H9 (cell line): Measurements from ENCODE around the gene NAGPA. TPM values are rescaled to one million over a fixed set of nuclear protein-coding genes. Genes with fewer than 3 reads are reported as not detected.

Experiments used
- DNase-seq: peaks from one replicate; pipeline ENCODE4 v3.0.0-alpha.2; 2017
- H2AFZ ChIP-seq: one replicate; pipeline ENCODE4 v1.6.1; 2013; ENCODE audit warnings: mild to moderate bottlenecking, low read length, control low read depth, moderate library complexity
- H2AK5ac ChIP-seq: 2 replicates; pipeline ENCODE4 v1.6.1; 2013; ENCODE audit warnings: low read length, control low read depth, mixed read lengths; ENCODE audit not compliant: insufficient read length
- H2BK120ac ChIP-seq: one replicate; pipeline ENCODE4 v1.6.1; 2013; ENCODE audit warnings: low read depth, mild to moderate bottlenecking, low read length, control low read depth, inconsistent platforms; ENCODE audit not compliant: poor library complexity, severe bottlenecking
- H2BK12ac ChIP-seq: 2 replicates; pipeline ENCODE4 v1.6.1; 2013; ENCODE audit warnings: low read length, control low read depth, mixed read lengths, low read depth; ENCODE audit not compliant: insufficient read length
- H2BK15ac ChIP-seq: 2 replicates; pipeline ENCODE4 v1.6.1; 2013; ENCODE audit warnings: low read depth, low read length, control low read depth
- H2BK20ac ChIP-seq: one replicate; pipeline ENCODE4 v1.6.1; 2013; ENCODE audit warnings: low read depth, mild to moderate bottlenecking, low read length, control low read depth, inconsistent platforms; ENCODE audit not compliant: poor library complexity, severe bottlenecking
- H2BK5ac ChIP-seq: 2 replicates; pipeline ENCODE4 v1.6.1; 2013; ENCODE audit warnings: low read length, control low read depth, mixed read lengths; ENCODE audit not compliant: insufficient read length
- H3K14ac ChIP-seq: 2 replicates; pipeline ENCODE4 v1.6.1; 2013; ENCODE audit warnings: low read length, control low read depth; ENCODE audit not compliant: insufficient read depth
- H3K18ac ChIP-seq: 2 replicates; pipeline ENCODE4 v1.6.1; 2013; ENCODE audit warnings: low read depth, mild to moderate bottlenecking, mixed read lengths, low read length, control low read depth; ENCODE audit not compliant: insufficient read length
- H3K23ac ChIP-seq: 2 replicates; pipeline ENCODE4 v1.6.1; 2013; ENCODE audit warnings: low read length, control low read depth, mixed read lengths, low read depth; ENCODE audit not compliant: insufficient read length
- H3K23me2 ChIP-seq: 2 replicates; pipeline ENCODE4 v1.6.1; 2013; ENCODE audit warnings: low read depth, mild to moderate bottlenecking, mixed read lengths, low read length, control low read depth; ENCODE audit not compliant: insufficient read length, poor library complexity, severe bottlenecking
- H3K27ac ChIP-seq: 2 replicates; pipeline ENCODE4 v1.5.1; 2013; ENCODE audit warnings: low read length, control low read depth, mixed read lengths, low read depth; ENCODE audit not compliant: insufficient read length
- H3K27me3 ChIP-seq: 2 replicates; pipeline ENCODE4 v1.6.1; 2013; ENCODE audit warnings: low read length, control low read depth, inconsistent platforms; ENCODE audit not compliant: insufficient read depth
- H3K4ac ChIP-seq: 2 replicates; pipeline ENCODE4 v1.6.1; 2013; ENCODE audit warnings: low read depth, mild to moderate bottlenecking, control low read depth, inconsistent platforms, low read length, moderate library complexity
- H3K4me1 ChIP-seq: 2 replicates; pipeline ENCODE4 v1.6.1; 2013; ENCODE audit warnings: low read length, control low read depth, inconsistent platforms; ENCODE audit not compliant: insufficient read depth
- H3K4me2 ChIP-seq: 2 replicates; pipeline ENCODE4 v1.6.1; 2013; ENCODE audit warnings: low read length, control low read depth, mixed read lengths; ENCODE audit not compliant: insufficient read length, insufficient read depth
- H3K56ac ChIP-seq: 2 replicates; pipeline ENCODE4 v1.6.1; 2013; ENCODE audit warnings: low read depth, mild to moderate bottlenecking, mixed read lengths, low read length, control low read depth; ENCODE audit not compliant: insufficient read length
- H3K79me1 ChIP-seq: 2 replicates; pipeline ENCODE4 v1.6.1; 2013; ENCODE audit warnings: low read depth, mild to moderate bottlenecking, moderate library complexity, low read length, control low read depth, inconsistent platforms; ENCODE audit not compliant: insufficient read depth, poor library complexity, severe bottlenecking
- H3K79me2 ChIP-seq: 2 replicates; pipeline ENCODE4 v1.6.1; 2013; ENCODE audit warnings: low read length, control low read depth, inconsistent platforms; ENCODE audit not compliant: insufficient read depth
- H3K9ac ChIP-seq: 2 replicates; pipeline ENCODE4 v1.6.1; 2013; ENCODE audit warnings: low read length, control low read depth, mixed read lengths; ENCODE audit not compliant: insufficient read length; ENCODE audit errors: extremely low read depth
- H3K9me3 ChIP-seq: one replicate; pipeline ENCODE4 v1.6.1; 2013; ENCODE audit warnings: low read depth, low read length, inconsistent platforms; ENCODE audit not compliant: control insufficient read depth
- H3T11ph ChIP-seq: one replicate; pipeline ENCODE4 v1.6.1; 2013; ENCODE audit warnings: mild to moderate bottlenecking, low read length, control low read depth, inconsistent platforms
- H4K20me1 ChIP-seq: one replicate; pipeline ENCODE4 v1.6.1; 2013; ENCODE audit not compliant: control insufficient read depth, insufficient read length, insufficient read depth
- H4K5ac ChIP-seq: 2 replicates; pipeline ENCODE4 v1.6.1; 2013; ENCODE audit warnings: low read depth, mild to moderate bottlenecking, mixed read lengths, low read length, control low read depth; ENCODE audit not compliant: insufficient read length
- H4K8ac ChIP-seq: replicated peaks from 2 replicates; pipeline ENCODE4 v1.6.1; 2013; ENCODE audit warnings: low read length, control low read depth, mixed read lengths, low read depth; ENCODE audit not compliant: insufficient read length
- H4K91ac ChIP-seq: 2 replicates; pipeline ENCODE4 v1.6.1; 2013; ENCODE audit warnings: low read depth, mild to moderate bottlenecking, moderate library complexity, mixed read lengths, low read length, control low read depth; ENCODE audit not compliant: insufficient read length
- H3K27ac Mint-ChIP-seq, 3 experiments: 2 replicates in 2 of 3; 3 replicates in 1 of 3; pipeline ENCODE4 v1.8.0; 2020 to 2021; ENCODE audit warnings: mixed read lengths in 3 of 3, mild to moderate bottlenecking in 1 of 3, moderate library complexity in 1 of 3
- H3K27me3 Mint-ChIP-seq: 2 replicates; pipeline ENCODE4 v1.8.0; 2021; ENCODE audit warnings: low read depth, mild to moderate bottlenecking, moderate library complexity, mixed read lengths
- H3K36me3 Mint-ChIP-seq, 3 experiments: 2 replicates in 2 of 3; 3 replicates in 1 of 3; pipeline ENCODE4 v1.8.0; 2020 to 2021; ENCODE audit warnings: low read depth in 3 of 3, mixed read lengths in 3 of 3; ENCODE audit not compliant: insufficient read depth in 1 of 3
- H3K4me1 Mint-ChIP-seq, 2 experiments: 2 replicates each; pipeline ENCODE4 v1.8.0; 2020; ENCODE audit warnings: mixed read lengths in 2 of 2
- H3K4me3 Mint-ChIP-seq, 2 experiments: 2 replicates in 1 of 2; 3 replicates in 1 of 2; pipeline ENCODE4 v1.8.0; 2020 to 2021; ENCODE audit warnings: mild to moderate bottlenecking in 2 of 2, mixed read lengths in 2 of 2, moderate library complexity in 1 of 2
- H3K9me3 Mint-ChIP-seq, 2 experiments: 2 replicates in 1 of 2; 3 replicates in 1 of 2; pipeline ENCODE4 v1.8.0; 2020; ENCODE audit warnings: mild to moderate bottlenecking in 2 of 2, mixed read lengths in 2 of 2, moderate library complexity in 1 of 2
- WGBS: extraction: QIAGEN DNeasy Blood & Tissue Kit; methylation state at CpG from one replicate; pipeline ENCODE4 v1.1.7; 2013; ENCODE audit warnings: missing lambda C conversion rate, low lambda C conversion rate, mixed read lengths; ENCODE audit not compliant: insufficient read length; ENCODE audit errors: extremely low coverage; 5-methylcytosine and 5-hydroxymethylcytosine counted together
- total RNA-seq: library from RNA; stranded (reverse); gene quantifications from 2 replicates; pipeline ENCODE4 v1.2.1, GENCODE V29; 2021
- TF ChIP-seq, protein P1 (sequence below): fragments of 200-600 bp; sonication (generic); conservative IDR thresholded peaks from 3 replicates; pipeline ENCODE4 v1.8.0; 2021; ENCODE audit warnings: antibody characterized with exemption, mild to moderate bottlenecking

Gene NAGPA
- total RNA-seq, 1 experiment from 2014 or later: 12.1 TPM

- H2BK5ac ChIP-seq: no peak overlapping the region
- no peak overlapping the region for H2AK5ac ChIP-seq
- peak overlapping the region in 1 of 2 experiments; percentile 24; a peak in 1 of 5 replicates for H3K4me3 Mint-ChIP-seq
- peaks cover 2% of the 10 kb centered on the region; the same call in 1 of the 2 replicates for H3K27me3 ChIP-seq
- H3K4me2 ChIP-seq: no peak overlapping the region
- no peak overlapping the region for H3K27ac ChIP-seq
- H4K20me1 ChIP-seq: no peaks in the 10 kb centered on the region
- H3K4me1 ChIP-seq: no peaks in the 10 kb centered on the region
- H3K18ac ChIP-seq: no peak overlapping the region
- no peak overlapping the region for H3K56ac ChIP-seq
- H3K23me2 ChIP-seq: peaks cover 5% of the 10 kb centered on the region
- no peak overlapping the region for H2BK120ac ChIP-seq
- DNase-seq: no peak
- no peaks in the 10 kb centered on the region for H3K9me3 ChIP-seq
- H2BK20ac ChIP-seq: no peak overlapping the region
- H3K9ac ChIP-seq: no peak overlapping the region
- H3K4me1 Mint-ChIP-seq: peaks cover 0 to 4% of the 10 kb centered on the region in 2 experiments; a peak in 1 of 4 replicates
- no peak overlapping the region for H3K4ac ChIP-seq
- no peak overlapping the region for H3K23ac ChIP-seq
- H4K91ac ChIP-seq: no peak overlapping the region
- peaks cover 0 to 3% (median 2%) of the 10 kb centered on the region in 3 experiments; a peak in 4 of 7 replicates for H3K36me3 Mint-ChIP-seq
- H3K14ac ChIP-seq: no peak overlapping the region
- H4K8ac ChIP-seq: no peak overlapping the region
- no peaks in the 10 kb centered on the region for H3K79me1 ChIP-seq
- H2BK12ac ChIP-seq: no peak overlapping the region
- TF ChIP-seq, protein P1, sequence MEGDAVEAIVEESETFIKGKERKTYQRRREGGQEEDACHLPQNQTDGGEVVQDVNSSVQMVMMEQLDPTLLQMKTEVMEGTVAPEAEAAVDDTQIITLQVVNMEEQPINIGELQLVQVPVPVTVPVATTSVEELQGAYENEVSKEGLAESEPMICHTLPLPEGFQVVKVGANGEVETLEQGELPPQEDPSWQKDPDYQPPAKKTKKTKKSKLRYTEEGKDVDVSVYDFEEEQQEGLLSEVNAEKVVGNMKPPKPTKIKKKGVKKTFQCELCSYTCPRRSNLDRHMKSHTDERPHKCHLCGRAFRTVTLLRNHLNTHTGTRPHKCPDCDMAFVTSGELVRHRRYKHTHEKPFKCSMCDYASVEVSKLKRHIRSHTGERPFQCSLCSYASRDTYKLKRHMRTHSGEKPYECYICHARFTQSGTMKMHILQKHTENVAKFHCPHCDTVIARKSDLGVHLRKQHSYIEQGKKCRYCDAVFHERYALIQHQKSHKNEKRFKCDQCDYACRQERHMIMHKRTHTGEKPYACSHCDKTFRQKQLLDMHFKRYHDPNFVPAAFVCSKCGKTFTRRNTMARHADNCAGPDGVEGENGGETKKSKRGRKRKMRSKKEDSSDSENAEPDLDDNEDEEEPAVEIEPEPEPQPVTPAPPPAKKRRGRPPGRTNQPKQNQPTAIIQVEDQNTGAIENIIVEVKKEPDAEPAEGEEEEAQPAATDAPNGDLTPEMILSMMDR: no peak
- H3K27ac Mint-ChIP-seq: no peak overlapping the region; a peak in 1 of 7 replicates
- no peak overlapping the region for H3T11ph ChIP-seq
- H3K27me3 Mint-ChIP-seq: peaks cover 45% of the 10 kb centered on the region
- no peaks in the 10 kb centered on the region for H3K79me2 ChIP-seq
- H4K5ac ChIP-seq: no peak overlapping the region
- H2BK15ac ChIP-seq: no peak overlapping the region
- WGBS: no CpG with 5 or more reads among the region's 5 CpGs
- no peak overlapping the region for H2AFZ ChIP-seq
- no peaks in the 10 kb centered on the region; a peak in 2 of 5 replicates for H3K9me3 Mint-ChIP-seq
Observed at GRCh38 chr16:4988647-4989046, 45.1 kb downstream of the NAGPA start.
